ENCODE results near the gene ADH4. TPM values are rescaled to one million over a fixed set of nuclear protein-coding genes. Genes with fewer than 3 reads are reported as not detected.
"Not testable (repeated sequence)": the region's sequence is repeated elsewhere in the genome, so short reads cannot be mapped to it uniquely, and the experiment has no call there.

Gene ADH4
- polyA plus RNA-seq, 1 of the 3 experiments (the other 2 are of a cell fraction): not detected

DNA sequence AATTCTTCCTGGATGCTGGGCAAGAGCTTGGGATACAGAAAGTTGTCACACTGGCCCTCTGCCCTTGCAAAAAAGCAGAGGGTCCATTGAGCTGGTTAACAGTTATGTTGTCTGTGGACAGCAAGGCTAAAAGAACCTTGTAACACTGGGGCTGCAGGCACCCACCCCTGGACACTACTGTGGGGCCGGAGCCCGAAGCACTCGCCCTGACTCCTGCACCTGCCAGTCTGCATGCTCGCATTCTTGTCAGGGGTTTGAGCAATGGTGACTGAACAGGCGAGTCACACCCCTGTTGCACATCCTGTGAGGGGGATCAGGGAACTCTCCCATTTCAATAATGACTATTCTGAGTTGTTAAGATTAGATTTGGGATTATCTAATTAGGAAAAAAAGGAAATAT is 23.6 kb downstream of the ADH4 start:
- POLR2A ChIA-PET: no interaction called here
- H3K27ac ChIP-seq (ENCODE audit: low read depth in 2 of 2, low read length in 1 of 2): no peak overlapping the region
- no peaks in the 10 kb centered on the region for H4K20me1 ChIP-seq (ENCODE audit: insufficient read depth)
- H3K4me2 ChIP-seq: no peak overlapping the region
- H3K9me3 ChIP-seq: no peaks in the 10 kb centered on the region
- WGBS (ENCODE audit: low lambda C conversion rate): 86% methylated on average over 5 of the region's 5 CpGs
- H3K36me3 ChIP-seq (replicated peaks in 1 of 2; ENCODE audit: control insufficient read depth in 1 of 2, insufficient read depth in 2 of 2, low read length in 1 of 2): no peaks in the 10 kb centered on the region
- no peaks in the 10 kb centered on the region for H3K27me3 ChIP-seq (ENCODE audit: insufficient read depth)
- no peak overlapping the region for H3K4me3 ChIP-seq (ENCODE audit: low read depth in 2 of 2, low read length in 1 of 2)
- no peak for TF ChIP-seq YY1 (IDR thresholded peaks at IDR 0.05; ENCODE audit: low read depth)
- no peak for TF ChIP-seq RCOR1 (IDR thresholded peaks at IDR 0.05; ENCODE audit: low read length)
- no peak for TF ChIP-seq MAX (IDR thresholded peaks at IDR 0.05; ENCODE audit: low read depth)
- TF ChIP-seq ZBTB33 (IDR thresholded peaks at IDR 0.05; ENCODE audit: borderline replicate concordance, low read depth): no peak
- no peak for TF ChIP-seq MEF2A (IDR thresholded peaks at IDR 0.05; ENCODE audit: borderline replicate concordance, low read depth)
- no peak for TF ChIP-seq TAF1 (IDR thresholded peaks at IDR 0.05; ENCODE audit: borderline replicate concordance, low read depth, low read length)
- no peak for TF ChIP-seq JUND (IDR thresholded peaks at IDR 0.05)
- no peak for TF ChIP-seq SMC3 (IDR thresholded peaks at IDR 0.05; ENCODE audit: low read depth, low read length)
- TF ChIP-seq FOXM1 (IDR thresholded peaks at IDR 0.05; ENCODE audit: low read depth): no peak
- no peak for TF ChIP-seq FOSL2 (IDR thresholded peaks at IDR 0.05; ENCODE audit: borderline replicate concordance, low read depth)
- no peak for DNase-seq
- no peak overlapping the region for H2AFZ ChIP-seq (ENCODE audit: low read depth)
- H3K9ac ChIP-seq: no peak overlapping the region
- no peaks in the 10 kb centered on the region for H3K79me2 ChIP-seq (ENCODE audit: insufficient read depth)
- no peaks in the 10 kb centered on the region for H3K4me1 ChIP-seq (ENCODE audit: control insufficient read depth in 1 of 2, insufficient read depth in 2 of 2, low read depth in 1 of 2, low read length in 1 of 2)
- CTCF ChIA-PET: interaction anchor here (1.1 to 3.3 kb wide), 3 partner anchors 125 to 343 kb away, joined by 4 to 13 read pairs (median 12); partner anchors contain the start of gene METAP1
- H3F3A ChIP-seq (replicated peaks; ENCODE audit: insufficient read depth): peaks cover 3% of the 10 kb centered on the region
- H3K9me2 ChIP-seq: no peaks in the 10 kb centered on the region

GRCh38 chr4:99117876-99118693 is 26.0 kb downstream of the ADH4 start:
- no peaks in the 10 kb centered on the region for H3K4me1 ChIP-seq (ENCODE audit: control insufficient read depth in 1 of 2, insufficient read depth in 2 of 2, low read depth in 1 of 2, low read length in 1 of 2)
- H3K27ac ChIP-seq (ENCODE audit: low read depth in 2 of 2, low read length in 1 of 2): no peak overlapping the region
- peak overlapping the region; percentile 76 for H2AFZ ChIP-seq (ENCODE audit: low read depth)
- H3K4me2 ChIP-seq: no peak overlapping the region; the same call in 1 of the 2 replicates
- no peak overlapping the region for H3K4me3 ChIP-seq (ENCODE audit: low read depth in 2 of 2, low read length in 1 of 2)
- peaks cover 3% of the 10 kb centered on the region for H3F3A ChIP-seq (replicated peaks; ENCODE audit: insufficient read depth)
- no peaks in the 10 kb centered on the region for H3K79me2 ChIP-seq (ENCODE audit: insufficient read depth)
- no peak for TF ChIP-seq YY1 (IDR thresholded peaks at IDR 0.05; ENCODE audit: low read depth)
- peak; percentile 64 for TF ChIP-seq CTCF (IDR thresholded peaks at IDR 0.05)
- TF ChIP-seq RAD21 (IDR thresholded peaks at IDR 0.05; ENCODE audit: low read length): peak; percentile 70
- TF ChIP-seq SMC3 (IDR thresholded peaks at IDR 0.05; ENCODE audit: low read depth, low read length): peak; percentile 49
- POLR2A ChIA-PET: no interaction called here
- H4K20me1 ChIP-seq (ENCODE audit: insufficient read depth): no peaks in the 10 kb centered on the region
- H3K27me3 ChIP-seq (ENCODE audit: insufficient read depth): no peaks in the 10 kb centered on the region
- H3K9ac ChIP-seq: no peak overlapping the region
- H3K9me2 ChIP-seq: no peaks in the 10 kb centered on the region
- no peaks in the 10 kb centered on the region for H3K36me3 ChIP-seq (replicated peaks in 1 of 2; ENCODE audit: control insufficient read depth in 1 of 2, insufficient read depth in 2 of 2, low read length in 1 of 2)
- CTCF ChIA-PET: interaction anchor here (0.7 to 1.6 kb wide), 7 partner anchors 9 to 435 kb away, joined by 3 to 17 read pairs (median 5); no protein-coding TSS in a partner anchor
- 33% methylated on average over 9 of the region's 9 CpGs for WGBS (ENCODE audit: low lambda C conversion rate)
- no peaks in the 10 kb centered on the region for H3K9me3 ChIP-seq
- peak; percentile 23 for DNase-seq

- CTCF ChIA-PET: interaction anchor here (0.7 to 1.6 kb wide), 7 partner anchors 9 to 436 kb away, joined by 3 to 17 read pairs (median 5); no protein-coding TSS in a partner anchor
These were observed 26.8 kb downstream of the ADH4 start for GRCh38 chr4:99117122-99117841.

More at GRCh38 chr4:99117122-99117841, 26.8 kb downstream of the ADH4 start:
- WGBS (ENCODE audit: low lambda C conversion rate): 84% methylated on average over 16 of the region's 29 CpGs
- H3K4me1 ChIP-seq (ENCODE audit: control insufficient read depth in 1 of 2, insufficient read depth in 2 of 2, low read depth in 1 of 2, low read length in 1 of 2); H3K27me3 ChIP-seq (ENCODE audit: insufficient read depth); H2AFZ ChIP-seq (ENCODE audit: low read depth); H3K4me3 ChIP-seq (ENCODE audit: low read depth in 2 of 2, low read length in 1 of 2); H3K79me2 ChIP-seq (ENCODE audit: insufficient read depth); DNase-seq; H3K4me2 ChIP-seq; H3F3A ChIP-seq (replicated peaks; ENCODE audit: insufficient read depth); H3K27ac ChIP-seq (ENCODE audit: low read depth in 2 of 2, low read length in 1 of 2); H3K9me3 ChIP-seq; POLR2A ChIA-PET; H3K9ac ChIP-seq; H4K20me1 ChIP-seq (ENCODE audit: insufficient read depth); H3K36me3 ChIP-seq (replicated peaks in 1 of 2; ENCODE audit: control insufficient read depth in 1 of 2, insufficient read depth in 2 of 2, low read length in 1 of 2); H3K9me2 ChIP-seq: not testable (repeated sequence)
